Measurements from ENCODE around the gene AGBL1.

Gene AGBL1

GRCh38 chr15:86079508-86080266 is at the start of gene AGBL1:
Gene AGBL1, plus strand, starts transcription at chr15:86079871.
- H3K4me3 ChIP-seq (ENCODE audit: control insufficient read depth, low read depth, low read length): no peak within 1 kb of the TSS
- no peak for DNase-seq (ENCODE audit: low read depth)
- TF ChIP-seq CTCF (conservative IDR thresholded peaks at IDR 0.05; ENCODE audit: control insufficient read depth, insufficient read depth, low read depth, low read length): no peak

- H3K4me3 ChIP-seq (ENCODE audit: control insufficient read depth, low read depth, low read length): no peak overlapping the region
- no peak for DNase-seq (ENCODE audit: low read depth)
- no peak for TF ChIP-seq CTCF (conservative IDR thresholded peaks at IDR 0.05; ENCODE audit: control insufficient read depth, insufficient read depth, low read depth, low read length)
Measured at GRCh38 chr15:86034904-86035303, 44.8 kb upstream of the AGBL1 start.

GRCh38 chr15:86036243-86036642 is 43.4 kb upstream of the AGBL1 start:
- no peak for TF ChIP-seq CTCF (conservative IDR thresholded peaks at IDR 0.05; ENCODE audit: control insufficient read depth, insufficient read depth, low read depth, low read length)
- H3K4me3 ChIP-seq (ENCODE audit: control insufficient read depth, low read depth, low read length): no peak overlapping the region
- no peak for DNase-seq (ENCODE audit: low read depth)

GRCh38 chr15:86038491-86038890 is 41.2 kb upstream of the AGBL1 start:
- no peak overlapping the region for H3K4me3 ChIP-seq (ENCODE audit: control insufficient read depth, low read depth, low read length)
- TF ChIP-seq CTCF (conservative IDR thresholded peaks at IDR 0.05; ENCODE audit: control insufficient read depth, insufficient read depth, low read depth, low read length): no peak
- DNase-seq (ENCODE audit: low read depth): no peak

GRCh38 chr15:86040356-86041033 is 39.2 kb upstream of the AGBL1 start:
- DNase-seq (ENCODE audit: low read depth): no peak
- H3K4me3 ChIP-seq (ENCODE audit: control insufficient read depth, low read depth, low read length): no peak overlapping the region
- no peak for TF ChIP-seq CTCF (conservative IDR thresholded peaks at IDR 0.05; ENCODE audit: control insufficient read depth, insufficient read depth, low read depth, low read length)

- H3K4me3 ChIP-seq (ENCODE audit: control insufficient read depth, low read depth, low read length): no peak overlapping the region
- DNase-seq (ENCODE audit: low read depth): no peak
- no peak for TF ChIP-seq CTCF (conservative IDR thresholded peaks at IDR 0.05; ENCODE audit: control insufficient read depth, insufficient read depth, low read depth, low read length)
Measured at GRCh38 chr15:86041399-86041798, 38.3 kb upstream of the AGBL1 start.

Measured in fibroblast of mammary gland (primary cell).